IMR-90 (cell line): ENCODE data around the gene ERVW-1. TPM values are rescaled to one million over a fixed set of nuclear protein-coding genes. Genes with fewer than 3 reads are reported as not detected.

Experiments used
- ATAC-seq: fragments of 200-7000 bp; cut with Tn5 transposase; 2 replicates; pipeline ENCODE4 v1.9.1; 2020; ENCODE audit warnings: low read depth, mild to moderate bottlenecking, moderate library complexity
- BruUV-seq: library from RNA; stranded (reverse); fragments of 400-500 nt; replicated peaks from 2 replicates; lab custom pipeline; 2021; lab: Mats Ljungman, UMichigan
- CTCF ChIA-PET: fragments of 300-600 bp; formaldehyde crosslinking; extraction: SDS; loops from one replicate; lab custom pipeline; 2021; ENCODE audit warnings: antibody characterized with exemption; lab: Yijun Ruan, JAX
- POLR2A ChIA-PET: fragments of 300-600 bp; sonication (Branson Sonifier 250); formaldehyde crosslinking; loops from one replicate; lab custom pipeline; 2022; ENCODE audit warnings: antibody characterized with exemption; ENCODE audit not compliant: unreplicated experiment; lab: Charles Lee
- DNase-seq: peaks from one replicate; pipeline ENCODE4 v3.0.0; 2013
- H2AFZ ChIP-seq: replicated peaks from 2 replicates; pipeline ENCODE3; 2013; ENCODE audit warnings: low read length, mild to moderate bottlenecking; ENCODE audit not compliant: poor library complexity
- H2AK5ac ChIP-seq: 2 replicates; pipeline ENCODE4 v1.6.1; 2013; ENCODE audit warnings: low read depth, low read length, inconsistent platforms
- H2AK9ac ChIP-seq: replicated peaks from 2 replicates; pipeline ENCODE3; 2013; ENCODE audit warnings: mild to moderate bottlenecking, low read depth, low read length, moderate library complexity; ENCODE audit not compliant: poor library complexity
- H2BK120ac ChIP-seq: 2 replicates; pipeline ENCODE4 v1.6.1; 2013; ENCODE audit warnings: low read depth, low read length, inconsistent platforms
- H2BK15ac ChIP-seq: 3 replicates; pipeline ENCODE4 v1.6.1; 2013; ENCODE audit warnings: low read depth, low read length, inconsistent platforms
- H2BK20ac ChIP-seq: 2 replicates; pipeline ENCODE4 v1.6.1; 2013; ENCODE audit warnings: low read depth, mild to moderate bottlenecking, inconsistent platforms, low read length, moderate library complexity
- H2BK5ac ChIP-seq: 2 replicates; pipeline ENCODE4 v1.6.1; 2013; ENCODE audit warnings: mild to moderate bottlenecking, low read depth, low read length, inconsistent platforms; ENCODE audit not compliant: poor library complexity, severe bottlenecking
- H3K14ac ChIP-seq: replicated peaks from 2 replicates; pipeline ENCODE4 v1.6.1; 2013; ENCODE audit warnings: low read depth, low read length, inconsistent platforms
- H3K18ac ChIP-seq: 2 replicates; pipeline ENCODE4 v1.6.1; 2013; ENCODE audit warnings: low read depth, low read length, control low read depth
- H3K23ac ChIP-seq: 2 replicates; pipeline ENCODE4 v1.6.1; 2013; ENCODE audit warnings: low read depth, low read length, inconsistent platforms
- H3K27ac ChIP-seq: 2 replicates; pipeline ENCODE4 v1.5.1; 2013; ENCODE audit warnings: mild to moderate bottlenecking, control low read depth, low read length; ENCODE audit not compliant: insufficient read depth
- H3K27me3 ChIP-seq: 2 replicates; pipeline ENCODE4 v1.6.1; 2013; ENCODE audit warnings: low read length; ENCODE audit not compliant: control insufficient read depth, insufficient read depth
- H3K36me3 ChIP-seq: 2 replicates; pipeline ENCODE4 v1.6.1; 2013; ENCODE audit warnings: low read length, mixed read lengths; ENCODE audit not compliant: control insufficient read depth, insufficient read depth
- H3K4ac ChIP-seq: 2 replicates; pipeline ENCODE4 v1.6.1; 2013; ENCODE audit warnings: low read depth, low read length, inconsistent platforms
- H3K4me1 ChIP-seq: 2 replicates; pipeline ENCODE4 v1.6.1; 2013; ENCODE audit warnings: low read length, mixed read lengths; ENCODE audit not compliant: control insufficient read depth, insufficient read depth
- H3K4me2 ChIP-seq: 2 replicates; pipeline ENCODE4 v1.6.1; 2013; ENCODE audit warnings: low read depth, mild to moderate bottlenecking, control low read depth, low read length, moderate library complexity
- H3K4me3 ChIP-seq: 2 replicates; pipeline ENCODE4 v1.5.1; 2013; ENCODE audit warnings: low read depth, mild to moderate bottlenecking, control low read depth, low read length, moderate library complexity; ENCODE audit not compliant: insufficient read depth
- H3K56ac ChIP-seq: 2 replicates; pipeline ENCODE4 v1.6.1; 2013; ENCODE audit warnings: low read length, inconsistent platforms; ENCODE audit not compliant: insufficient read depth; ENCODE audit errors: extremely low read depth
- H3K79me1 ChIP-seq, 2 experiments: 2 replicates each; pipeline ENCODE4 v1.6.1; 2013; ENCODE audit warnings: low read length in 2 of 2, inconsistent platforms in 1 of 2, low read depth in 1 of 2
- H3K9ac ChIP-seq: 2 replicates; pipeline ENCODE4 v1.6.1; 2013; ENCODE audit warnings: low read depth, low read length, control low read depth
- H3K9me1 ChIP-seq: 2 replicates; pipeline ENCODE4 v1.6.1; 2013; ENCODE audit warnings: low read length, inconsistent platforms; ENCODE audit not compliant: insufficient read depth
- H3K9me3 ChIP-seq: 2 replicates; pipeline ENCODE4 v1.6.1; 2013; ENCODE audit warnings: low read length; ENCODE audit not compliant: control insufficient read depth, insufficient read depth
- H4K20me1 ChIP-seq: 2 replicates; pipeline ENCODE4 v1.6.1; 2013; ENCODE audit warnings: low read length, inconsistent platforms; ENCODE audit not compliant: insufficient read depth
- H4K5ac ChIP-seq: 2 replicates; pipeline ENCODE4 v1.6.1; 2013; ENCODE audit warnings: mild to moderate bottlenecking, low read depth, low read length, control low read depth
- H4K8ac ChIP-seq, 2 experiments: 2 replicates each; pipeline ENCODE4 v1.6.1; 2013; ENCODE audit warnings: low read depth in 2 of 2, low read length in 2 of 2, control low read depth in 1 of 2, inconsistent platforms in 1 of 2
- H4K91ac ChIP-seq: 2 replicates; pipeline ENCODE4 v1.6.1; 2013; ENCODE audit warnings: low read depth, low read length, inconsistent platforms; ENCODE audit not compliant: insufficient read depth
- FOS ChIP-seq: fragments of 150-350 bp; IDR thresholded peaks from 2 replicates; pipeline ENCODE4 v1.6.1; 2016; ENCODE audit warnings: low read depth, low read length
- WGBS, 2 experiments: methylation state at CpG; one replicate each; pipeline versions ENCODE4 v1.1.5 to v1.1.7; 2013; ENCODE audit warnings: missing lambda C conversion rate in 2 of 2; ENCODE audit not compliant: insufficient read length in 1 of 2; ENCODE audit errors: extremely low coverage in 2 of 2; 5-methylcytosine and 5-hydroxymethylcytosine counted together
- dilution Hi-C: fragments of 300-500 bp; cut with HindIII; formaldehyde crosslinking; loops from one replicate; pipeline ENCODE4 v1.14.3; 2018; ENCODE audit warnings: low sequenced_read_pairs; ENCODE audit not compliant: unreplicated experiment
- in situ Hi-C: fragments of 300-500 bp; cut with MboI; formaldehyde crosslinking; loops from 3 replicates; pipeline ENCODE4 v1.14.3; 2019; ENCODE audit warnings: low sequenced_read_pairs, inconsistent platforms, mixed read lengths
- intact Hi-C: fragments of 100-400 bp; cut with micrococcal nuclease; formaldehyde crosslinking; loops from 2 replicates; pipeline ENCODE4 v1.10.0; 2022
- polyA plus RNA-seq, 3 experiments: library from polyadenylated mRNA; depleted of rRNA; stranded (reverse); fragments of >200 nt; gene quantifications; 2 replicates each; pipeline ENCODE4 v1.2.3, GENCODE V29; 2012; ENCODE audit warnings: low replicate concordance in 1 of 3
- total RNA-seq: library from RNA; depleted of rRNA; stranded (reverse); fragments of >200 nt; gene quantifications from 2 replicates; pipeline ENCODE4 v1.2.3, GENCODE V29; 2012

The ERVW-1 gene
- total and polyA plus RNA-seq, 2 of the 4 experiments (the other 2 are of a cell fraction), result not detected

DNA sequence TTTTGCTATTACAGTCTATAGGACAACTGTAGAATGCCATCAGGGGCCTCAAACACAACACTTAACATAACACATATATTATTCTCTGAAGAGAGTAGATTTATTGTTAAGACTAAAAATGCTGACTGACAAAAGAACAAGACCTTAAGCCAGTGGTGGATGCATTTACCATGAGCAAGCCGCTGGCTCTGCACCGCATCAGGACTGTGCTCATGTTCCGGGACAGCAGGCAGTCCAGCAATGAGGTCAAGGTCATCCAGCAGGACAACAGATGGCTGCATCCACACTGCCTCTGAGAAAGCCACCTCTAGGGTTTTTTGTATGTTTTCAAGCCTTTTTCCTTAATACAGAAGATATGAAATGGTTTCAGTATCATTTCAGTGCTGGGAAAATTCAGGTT, 26.8 kb upstream of the ERVW-1 start:
- CTCF ChIA-PET, result no interaction called here
- H4K20me1 ChIP-seq, result no peaks in the 10 kb centered on the region
- no peaks in the 10 kb centered on the region for H3K4me1 ChIP-seq
- no peak overlapping the region for H2BK120ac ChIP-seq
- H2AK9ac ChIP-seq, result no peak overlapping the region
- no TSS peak for BruUV-seq
- no peak overlapping the region for H3K4ac ChIP-seq
- no peak overlapping the region for H3K56ac ChIP-seq
- no peak overlapping the region for H3K18ac ChIP-seq
- H2BK20ac ChIP-seq, result no peak overlapping the region
- intact Hi-C loops (no loop called here), in situ Hi-C loops (no loop called here), dilution Hi-C loops (no loop called here)
- no peak overlapping the region for H3K27ac ChIP-seq
- no peaks in the 10 kb centered on the region; the same call in 1 of the 2 replicates for H3K9me1 ChIP-seq
- no peak overlapping the region for H2BK15ac ChIP-seq
- H3K36me3 ChIP-seq, result peaks cover 16% of the 10 kb centered on the region
- H2BK5ac ChIP-seq, result no peak overlapping the region
- no peak for TF ChIP-seq FOS
- no peak overlapping the region for H3K9ac ChIP-seq
- H2AFZ ChIP-seq, result no peak overlapping the region
- ATAC-seq, result no peak
- no peaks in the 10 kb centered on the region for H3K79me1 ChIP-seq
- no peak for DNase-seq
- H3K27me3 ChIP-seq, result no peaks in the 10 kb centered on the region
- no peak overlapping the region for H2AK5ac ChIP-seq
- POLR2A ChIA-PET, result no interaction called here
- H3K9me3 ChIP-seq, result no peaks in the 10 kb centered on the region
- H4K5ac ChIP-seq, result no peak overlapping the region
- no peak overlapping the region for H3K4me2 ChIP-seq
- H4K8ac ChIP-seq, result no peak overlapping the region
- no peak overlapping the region for H3K4me3 ChIP-seq
- H4K91ac ChIP-seq, result no peak overlapping the region
- no peak overlapping the region for H3K14ac ChIP-seq
- WGBS, 2 experiments, result no CpG with 5 or more reads among the region's 3 CpGs
- H3K23ac ChIP-seq, result no peak overlapping the region
